Uterus (tissue), 2 donors: ENCODE data around the gene AK2.

ENCODE experiments used
- CTCF ChIP-seq, 4 experiments: fragments of 200-600 bp in 2 of 4; fragments of 450-650 bp in 2 of 4; sonication (generic) in 2 of 4; IDR thresholded peaks; one replicate each; pipeline ENCODE4 v1.5.1; 2016 to 2019; ENCODE audit warnings: antibody characterized with exemption in 4 of 4, mild to moderate bottlenecking in 2 of 4, moderate library complexity in 1 of 4
- POLR2A ChIP-seq, 2 donors: fragments of 450-650 bp; IDR thresholded peaks; one replicate each; pipeline ENCODE4 v1.6.1; 2016; ENCODE audit warnings: antibody characterized with exemption in 2 of 2, mild to moderate bottlenecking in 1 of 2, moderate library complexity in 1 of 2

GRCh38 chr1:32983020-32983419 is 53.7 kb downstream of the AK2 start:
- TF ChIP-seq POLR2A (IDR thresholded peaks at IDR 0.05) (no peak), CTCF (IDR thresholded peaks at IDR 0.05) (no peak)
